ENCODE data around the gene AGRP.

AGRP gene, protein sequence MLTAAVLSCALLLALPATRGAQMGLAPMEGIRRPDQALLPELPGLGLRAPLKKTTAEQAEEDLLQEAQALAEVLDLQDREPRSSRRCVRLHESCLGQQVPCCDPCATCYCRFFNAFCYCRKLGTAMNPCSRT
- long read RNA-seq, partial matches to known transcripts: 0 of 1 reads
- long read RNA-seq, other reads (novel, unspliced or antisense): 1 of 1 reads

DNA sequence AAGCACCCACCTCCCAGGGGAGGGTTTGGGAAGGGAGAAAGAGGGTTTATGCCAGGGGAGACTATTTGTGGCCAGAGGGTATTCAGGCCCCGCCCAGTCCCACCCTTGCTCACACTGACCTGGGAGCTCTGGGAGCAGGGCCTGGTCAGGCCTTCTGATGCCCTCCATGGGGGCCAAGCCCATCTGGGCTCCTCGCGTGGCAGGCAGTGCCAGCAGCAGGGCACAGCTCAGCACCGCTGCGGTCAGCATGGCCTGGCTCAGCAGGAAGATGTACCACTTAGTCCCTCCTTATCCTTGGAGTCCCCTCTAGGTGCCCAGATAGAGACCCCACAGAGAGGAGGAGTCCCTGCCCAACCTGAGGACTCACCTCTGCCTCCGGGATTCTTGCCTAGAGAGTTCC lies at the start of gene AGRP:
Gene AGRP (minus strand): TSS at position 398 of the 400 bp plus-strand sequence. CDS start 149 bp downstream, at position 249.
- Histone ChIP-seq H3K4me3 (replicated peaks; ENCODE audit: insufficient read depth, low read length) (no peak within 1 kb of the TSS), H3K27me3 (ENCODE audit: insufficient read depth, poor library complexity, severe bottlenecking) (no peaks in the 10 kb centered on the region), H3K27ac (replicated peaks) (no peak within 1 kb of the TSS)
- no peak for DNase-seq (ENCODE audit: low read depth in 1 of 2, low spot score in 1 of 2)
- TF ChIP-seq, protein P1, sequence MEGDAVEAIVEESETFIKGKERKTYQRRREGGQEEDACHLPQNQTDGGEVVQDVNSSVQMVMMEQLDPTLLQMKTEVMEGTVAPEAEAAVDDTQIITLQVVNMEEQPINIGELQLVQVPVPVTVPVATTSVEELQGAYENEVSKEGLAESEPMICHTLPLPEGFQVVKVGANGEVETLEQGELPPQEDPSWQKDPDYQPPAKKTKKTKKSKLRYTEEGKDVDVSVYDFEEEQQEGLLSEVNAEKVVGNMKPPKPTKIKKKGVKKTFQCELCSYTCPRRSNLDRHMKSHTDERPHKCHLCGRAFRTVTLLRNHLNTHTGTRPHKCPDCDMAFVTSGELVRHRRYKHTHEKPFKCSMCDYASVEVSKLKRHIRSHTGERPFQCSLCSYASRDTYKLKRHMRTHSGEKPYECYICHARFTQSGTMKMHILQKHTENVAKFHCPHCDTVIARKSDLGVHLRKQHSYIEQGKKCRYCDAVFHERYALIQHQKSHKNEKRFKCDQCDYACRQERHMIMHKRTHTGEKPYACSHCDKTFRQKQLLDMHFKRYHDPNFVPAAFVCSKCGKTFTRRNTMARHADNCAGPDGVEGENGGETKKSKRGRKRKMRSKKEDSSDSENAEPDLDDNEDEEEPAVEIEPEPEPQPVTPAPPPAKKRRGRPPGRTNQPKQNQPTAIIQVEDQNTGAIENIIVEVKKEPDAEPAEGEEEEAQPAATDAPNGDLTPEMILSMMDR (IDR thresholded peaks at IDR 0.05; ENCODE audit: insufficient read depth, low read length): no peak
- TF ChIP-seq, protein P2, sequence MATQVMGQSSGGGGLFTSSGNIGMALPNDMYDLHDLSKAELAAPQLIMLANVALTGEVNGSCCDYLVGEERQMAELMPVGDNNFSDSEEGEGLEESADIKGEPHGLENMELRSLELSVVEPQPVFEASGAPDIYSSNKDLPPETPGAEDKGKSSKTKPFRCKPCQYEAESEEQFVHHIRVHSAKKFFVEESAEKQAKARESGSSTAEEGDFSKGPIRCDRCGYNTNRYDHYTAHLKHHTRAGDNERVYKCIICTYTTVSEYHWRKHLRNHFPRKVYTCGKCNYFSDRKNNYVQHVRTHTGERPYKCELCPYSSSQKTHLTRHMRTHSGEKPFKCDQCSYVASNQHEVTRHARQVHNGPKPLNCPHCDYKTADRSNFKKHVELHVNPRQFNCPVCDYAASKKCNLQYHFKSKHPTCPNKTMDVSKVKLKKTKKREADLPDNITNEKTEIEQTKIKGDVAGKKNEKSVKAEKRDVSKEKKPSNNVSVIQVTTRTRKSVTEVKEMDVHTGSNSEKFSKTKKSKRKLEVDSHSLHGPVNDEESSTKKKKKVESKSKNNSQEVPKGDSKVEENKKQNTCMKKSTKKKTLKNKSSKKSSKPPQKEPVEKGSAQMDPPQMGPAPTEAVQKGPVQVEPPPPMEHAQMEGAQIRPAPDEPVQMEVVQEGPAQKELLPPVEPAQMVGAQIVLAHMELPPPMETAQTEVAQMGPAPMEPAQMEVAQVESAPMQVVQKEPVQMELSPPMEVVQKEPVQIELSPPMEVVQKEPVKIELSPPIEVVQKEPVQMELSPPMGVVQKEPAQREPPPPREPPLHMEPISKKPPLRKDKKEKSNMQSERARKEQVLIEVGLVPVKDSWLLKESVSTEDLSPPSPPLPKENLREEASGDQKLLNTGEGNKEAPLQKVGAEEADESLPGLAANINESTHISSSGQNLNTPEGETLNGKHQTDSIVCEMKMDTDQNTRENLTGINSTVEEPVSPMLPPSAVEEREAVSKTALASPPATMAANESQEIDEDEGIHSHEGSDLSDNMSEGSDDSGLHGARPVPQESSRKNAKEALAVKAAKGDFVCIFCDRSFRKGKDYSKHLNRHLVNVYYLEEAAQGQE (IDR thresholded peaks at IDR 0.05; ENCODE audit: insufficient replicate concordance, low read depth): no peak
- TF ChIP-seq SPI1 (IDR thresholded peaks at IDR 0.05; ENCODE audit: borderline replicate concordance, low read depth) (no peak), GABPA (IDR thresholded peaks at IDR 0.05; ENCODE audit: low read depth) (no peak), POLR2AphosphoS5 (IDR thresholded peaks at IDR 0.05; ENCODE audit: low read depth) (no peak)

DNA sequence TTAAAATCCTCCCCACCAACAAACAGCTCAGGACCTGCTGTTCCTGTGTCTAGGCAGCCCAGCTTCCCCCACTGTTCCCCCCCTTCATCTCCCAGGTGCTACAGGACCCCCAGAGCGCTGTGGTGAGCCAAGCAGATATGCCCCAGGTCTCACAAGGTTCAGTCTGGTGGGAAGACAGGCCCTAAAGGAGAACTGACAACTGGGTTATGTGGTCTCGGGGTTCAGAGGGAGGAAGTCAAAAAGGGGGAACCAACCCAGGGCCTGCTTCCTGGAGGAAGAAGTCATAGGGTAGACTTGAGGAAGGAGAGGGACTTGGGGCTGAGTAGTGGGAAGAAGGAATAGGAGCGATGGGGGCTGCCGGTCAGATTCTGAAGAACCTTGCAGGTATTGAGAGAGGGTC lies 47.9 kb upstream of the AGRP start:
- peak; percentile 68 to 87 for DNase-seq (ENCODE audit: low read depth in 1 of 2, low spot score in 1 of 2)
- Histone ChIP-seq H3K27me3 (ENCODE audit: insufficient read depth, poor library complexity, severe bottlenecking) (no peaks in the 10 kb centered on the region), H3K4me3 (replicated peaks; ENCODE audit: insufficient read depth, low read length) (peak overlapping the region; percentile 1; the same call in 1 of the 2 replicates), H3K27ac (replicated peaks) (peak overlapping the region; percentile 61)
- TF ChIP-seq, protein P1 (IDR thresholded peaks at IDR 0.05; ENCODE audit: insufficient read depth, low read length): no peak
- TF ChIP-seq GABPA (IDR thresholded peaks at IDR 0.05; ENCODE audit: low read depth): peak; percentile 51; the same call in 1 of the 2 replicates
- no peak for TF ChIP-seq POLR2AphosphoS5 (IDR thresholded peaks at IDR 0.05; ENCODE audit: low read depth)
- TF ChIP-seq SPI1 (IDR thresholded peaks at IDR 0.05; ENCODE audit: borderline replicate concordance, low read depth): peak; percentile 98
- TF ChIP-seq, protein P2 (IDR thresholded peaks at IDR 0.05; ENCODE audit: insufficient replicate concordance, low read depth): no peak

DNA sequence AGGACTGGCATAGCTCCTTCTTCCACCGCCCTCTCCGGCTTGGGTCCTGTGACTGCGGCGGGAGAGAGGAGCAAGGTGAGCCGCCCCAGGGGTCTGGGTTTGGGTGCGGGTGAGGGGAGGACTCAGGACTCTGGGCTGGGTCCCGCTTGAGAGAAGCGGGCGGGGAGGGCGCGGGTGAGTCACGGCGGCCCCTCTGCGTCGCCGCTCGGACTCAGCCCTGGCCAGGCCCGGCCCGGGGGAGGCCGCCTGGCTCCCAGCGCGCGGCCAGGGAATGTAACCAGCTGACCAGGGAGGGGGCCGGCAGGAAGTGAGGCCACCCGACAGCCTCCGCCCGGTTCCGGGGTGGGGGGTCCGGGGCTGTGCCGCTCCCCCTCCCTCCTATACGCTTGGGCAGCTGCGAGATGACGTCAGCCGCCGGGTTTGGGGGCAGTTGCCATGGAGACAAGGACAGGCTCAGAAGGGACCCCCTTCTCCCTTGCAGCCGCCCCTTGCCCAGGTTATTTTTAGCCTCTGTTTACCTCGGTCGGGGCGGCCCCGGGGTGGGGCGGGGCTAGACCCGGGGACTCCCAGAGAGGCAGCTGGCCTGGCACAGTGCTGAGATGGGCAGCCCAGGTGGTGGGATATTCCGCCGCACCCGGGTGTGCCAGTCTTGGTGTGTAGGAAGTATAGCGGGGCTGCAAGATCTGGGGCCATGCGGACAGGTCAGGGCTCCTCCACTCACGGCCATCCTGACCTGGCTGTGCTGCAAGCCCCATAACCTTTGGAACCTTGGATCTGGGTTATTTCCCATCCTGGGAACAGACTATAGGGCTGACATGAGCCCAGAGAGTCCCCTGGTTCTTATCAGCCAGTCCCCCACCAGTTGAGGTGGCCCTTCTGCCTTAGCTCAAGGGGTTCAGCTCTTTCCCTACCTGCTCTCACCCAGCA lies 46.9 kb upstream of the AGRP start:
- peak overlapping the region; percentile 63 for H3K4me3 ChIP-seq (replicated peaks; ENCODE audit: insufficient read depth, low read length)
- TF ChIP-seq SPI1 (IDR thresholded peaks at IDR 0.05; ENCODE audit: borderline replicate concordance, low read depth): no peak
- TF ChIP-seq POLR2AphosphoS5 (IDR thresholded peaks at IDR 0.05; ENCODE audit: low read depth): no peak
- no peak for TF ChIP-seq GABPA (IDR thresholded peaks at IDR 0.05; ENCODE audit: low read depth)
- DNase-seq (ENCODE audit: low read depth in 1 of 2, low spot score in 1 of 2): no peak
- H3K27me3 ChIP-seq (ENCODE audit: insufficient read depth, poor library complexity, severe bottlenecking): no peaks in the 10 kb centered on the region
- H3K27ac ChIP-seq (replicated peaks): peak overlapping the region; percentile 61

DNA sequence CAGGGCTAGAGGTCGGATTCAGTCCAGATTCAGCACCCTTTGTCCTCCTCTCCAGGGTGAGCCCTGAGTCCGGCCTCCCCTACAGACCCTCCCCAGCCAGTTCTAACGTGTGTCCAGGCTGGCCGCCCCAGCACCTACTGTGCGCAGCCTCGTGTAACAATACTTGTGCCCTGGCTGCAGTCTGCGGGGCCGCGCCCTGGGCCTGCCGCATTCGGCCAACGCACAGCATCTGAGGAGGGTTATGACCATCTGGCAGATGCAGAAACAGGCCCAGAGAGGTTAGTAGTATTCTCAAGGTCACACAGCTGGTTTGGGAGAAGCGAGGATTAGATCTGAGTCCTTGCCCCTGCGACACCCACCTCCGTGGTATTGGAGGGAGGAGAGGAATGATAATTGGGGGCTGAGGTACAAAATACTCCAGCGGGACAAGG lies 46.2 kb upstream of the AGRP start:
- no peaks in the 10 kb centered on the region for H3K27me3 ChIP-seq (ENCODE audit: insufficient read depth, poor library complexity, severe bottlenecking)
- H3K27ac ChIP-seq (replicated peaks): peak overlapping the region; percentile 52
- TF ChIP-seq GABPA (IDR thresholded peaks at IDR 0.05; ENCODE audit: low read depth) (no peak), POLR2AphosphoS5 (IDR thresholded peaks at IDR 0.05; ENCODE audit: low read depth) (no peak), SPI1 (IDR thresholded peaks at IDR 0.05; ENCODE audit: borderline replicate concordance, low read depth) (no peak)
- TF ChIP-seq, protein P1 (IDR thresholded peaks at IDR 0.05; ENCODE audit: insufficient read depth, low read length): no peak
- TF ChIP-seq, protein P2 (IDR thresholded peaks at IDR 0.05; ENCODE audit: insufficient replicate concordance, low read depth): no peak
- DNase-seq (ENCODE audit: low read depth in 1 of 2, low spot score in 1 of 2): no peak
- peak overlapping the region; percentile 63 for H3K4me3 ChIP-seq (replicated peaks; ENCODE audit: insufficient read depth, low read length)
